NT2/D1 (cell line): Measurements from ENCODE around the gene CACNB2.

Experiments
- SUZ12 ChIP-seq: IDR thresholded peaks from 2 replicates; pipeline ENCODE4 v1.6.1; 2011; ENCODE audit not compliant: insufficient read length, insufficient read depth; ENCODE audit errors: extremely low read depth
- YY1 ChIP-seq: IDR thresholded peaks from 2 replicates; pipeline ENCODE4 v1.6.1; 2011; ENCODE audit not compliant: insufficient read length, insufficient read depth
- ZNF274 ChIP-seq: IDR thresholded peaks from 2 replicates; pipeline ENCODE4 v1.6.1; 2011; ENCODE audit warnings: mild to moderate bottlenecking, low read depth, low read length

- no peak for TF ChIP-seq YY1
- no peak for TF ChIP-seq SUZ12
- TF ChIP-seq ZNF274 = no peak
Measured at GRCh38 chr10:18439601-18440000, 299.4 kb downstream of the CACNB2 start.
